Skin of body (tissue), 2 donors: ENCODE measurements around the gene TEKTIP1. TPM values are rescaled to one million over a fixed set of nuclear protein-coding genes. Genes with fewer than 3 reads are reported as not detected.
"Not testable (repeated sequence)": the region's sequence is repeated elsewhere in the genome, so short reads cannot be mapped to it uniquely, and the experiment has no call there.

Source experiments
- DNase-seq: peaks from one replicate; lab custom pipeline; 2025; lab: John Stamatoyannopoulos, UW
- total RNA-seq: library from RNA; depleted of rRNA; stranded (reverse); fragments of >200 nt; gene quantifications from one replicate; pipeline ENCODE4 v1.2.3, GENCODE V29; 2014

Gene TEKTIP1
- total RNA-seq, 1 donor from 2014 or later, result not detected

GRCh38 chr19:3507371-3508120, 31.4 kb upstream of the TEKTIP1 start:
- peak; percentile 4 for DNase-seq

GRCh38 chr19:3508121-3508661, 30.8 kb upstream of the TEKTIP1 start:
- not testable (repeated sequence) for DNase-seq

- no peak for DNase-seq
Observed at GRCh38 chr19:3508771-3509535, 30.0 kb upstream of the TEKTIP1 start.

GRCh38 chr19:3509566-3509989, 29.4 kb upstream of the TEKTIP1 start:
- DNase-seq, result no peak

- DNase-seq, result no peak
Observed at GRCh38 chr19:3510727-3511126, 28.2 kb upstream of the TEKTIP1 start.

DNA sequence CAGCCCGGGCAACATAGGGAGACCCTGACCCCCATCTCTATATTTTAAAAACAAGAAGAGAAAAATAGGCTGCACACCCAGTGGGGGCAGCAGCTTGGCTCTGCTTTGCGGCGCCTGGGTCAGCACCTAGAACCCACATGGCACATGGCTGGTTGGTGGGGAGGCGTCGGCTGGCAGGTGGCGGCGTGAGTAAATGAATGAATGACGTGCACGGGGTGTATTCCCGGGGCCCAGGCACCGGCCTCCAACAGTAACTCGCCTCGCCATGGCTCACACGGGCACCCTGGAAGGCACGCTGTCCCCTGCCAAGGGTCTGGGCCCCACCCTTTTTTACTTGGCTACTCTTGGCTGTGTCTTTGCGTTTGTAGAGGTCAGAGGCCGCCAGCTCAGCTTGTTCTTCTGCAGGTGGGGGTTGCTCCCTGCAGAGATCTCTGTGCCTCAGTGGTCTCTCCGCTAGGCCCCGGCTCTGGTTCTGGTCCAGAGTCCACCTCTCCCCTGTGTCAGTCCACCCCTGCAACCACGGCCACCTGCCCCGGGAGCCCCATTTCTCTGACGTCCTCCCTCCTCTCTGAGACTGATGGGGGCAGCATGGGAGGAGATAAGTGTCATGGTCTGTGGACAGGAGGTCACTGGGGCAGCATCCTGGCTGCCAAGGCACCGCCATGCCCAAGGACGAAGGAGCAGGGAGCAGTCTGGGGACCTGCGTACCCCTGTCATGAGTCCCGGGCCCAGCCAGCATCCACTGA, 27.3 kb upstream of the TEKTIP1 start:
- DNase-seq, result no peak

GRCh38 chr19:3512562-3513228, 26.3 kb upstream of the TEKTIP1 start:
- DNase-seq, result no peak

- no peak for DNase-seq
Observed at GRCh38 chr19:3513229-3514140, 25.5 kb upstream of the TEKTIP1 start.

DNA sequence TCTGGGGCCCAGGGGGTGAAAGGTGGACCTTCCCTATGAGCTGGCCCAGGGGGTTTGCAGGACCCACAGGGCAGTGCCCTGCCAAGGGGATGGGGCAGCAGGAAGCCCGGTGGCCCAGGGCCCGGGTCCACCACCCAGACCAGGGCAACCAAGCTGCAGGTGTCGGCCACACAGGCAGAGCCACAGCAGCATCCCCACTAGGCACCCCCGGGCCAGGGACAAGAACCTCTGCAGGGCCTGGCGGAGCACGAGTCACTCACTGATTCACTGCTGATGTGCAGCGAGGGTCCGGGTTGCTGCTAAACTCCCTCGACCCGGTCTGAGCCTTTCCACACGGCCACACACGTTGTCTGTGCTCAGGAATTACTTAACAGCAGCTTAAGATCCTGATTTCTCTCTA, 24.0 kb upstream of the TEKTIP1 start:
- no peak for DNase-seq

GRCh38 chr19:3515891-3516422, 23.0 kb upstream of the TEKTIP1 start:
- peak; percentile 4 for DNase-seq

DNA sequence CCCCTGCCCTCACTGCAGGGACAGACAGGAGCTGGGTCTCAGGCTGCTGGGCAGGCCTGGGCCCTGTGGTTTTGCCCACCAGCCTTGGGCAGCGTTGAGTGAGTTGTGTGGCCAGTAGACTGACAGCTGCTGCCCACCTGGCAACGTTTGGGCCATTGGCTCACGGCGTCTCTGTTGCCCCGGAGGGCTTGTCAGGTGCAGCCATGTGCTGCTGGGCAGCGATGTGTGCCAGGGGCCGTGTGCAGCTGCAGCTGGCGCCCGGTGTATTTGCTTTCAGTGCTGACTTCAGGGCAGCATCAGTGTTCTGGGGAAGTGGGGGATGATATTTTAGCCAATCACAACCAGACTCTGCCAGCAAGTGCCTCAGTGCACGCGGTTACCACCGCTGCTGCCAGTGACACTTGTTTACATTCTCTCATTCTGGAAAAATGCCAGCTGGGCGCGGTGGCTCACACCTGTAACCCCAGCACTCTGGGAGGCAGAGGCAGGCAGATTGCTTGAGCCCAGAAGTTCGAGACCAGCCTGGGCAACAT, 22.2 kb upstream of the TEKTIP1 start:
- no peak for DNase-seq

DNA sequence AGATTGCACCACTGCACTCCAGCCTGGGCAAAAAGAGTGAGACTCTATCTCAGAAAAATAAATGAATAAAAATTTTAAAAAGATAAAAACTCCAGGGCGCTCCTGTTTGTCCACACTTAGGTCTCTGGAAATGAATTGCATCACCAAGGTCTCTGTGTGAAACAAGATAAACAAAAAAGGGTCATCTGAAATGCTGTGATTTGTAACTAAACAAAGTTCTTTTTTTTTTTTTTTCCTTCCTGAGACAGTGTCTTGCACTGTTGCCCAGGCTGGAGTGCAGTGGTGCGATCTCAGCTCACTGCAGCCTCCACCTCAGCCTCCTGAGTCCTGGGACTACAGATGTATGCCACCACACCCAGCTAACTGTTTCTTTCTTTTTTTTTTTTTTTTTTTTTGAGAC, 21.3 kb upstream of the TEKTIP1 start:
- DNase-seq, result no peak

DNA sequence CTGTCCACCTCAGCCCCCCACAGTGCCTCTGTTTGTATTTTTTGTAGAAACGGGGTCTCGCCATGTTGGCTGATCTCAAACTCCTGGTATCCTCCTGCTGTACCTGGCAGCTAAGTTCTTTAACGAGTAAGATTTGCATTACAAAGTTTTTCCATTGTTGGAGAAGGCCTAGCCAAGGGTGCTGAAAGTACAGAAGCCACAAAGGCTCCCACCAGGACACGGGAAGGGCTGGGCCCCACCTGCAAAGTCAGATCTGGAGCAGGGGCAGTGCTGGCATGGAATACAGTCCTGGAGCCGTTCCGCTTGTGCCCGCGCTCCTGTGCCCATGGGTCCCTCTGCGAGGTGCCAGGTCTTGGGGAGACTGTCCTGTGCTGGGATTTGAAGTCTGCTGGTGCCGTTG, 20.7 kb upstream of the TEKTIP1 start:
- DNase-seq, result no peak

DNA sequence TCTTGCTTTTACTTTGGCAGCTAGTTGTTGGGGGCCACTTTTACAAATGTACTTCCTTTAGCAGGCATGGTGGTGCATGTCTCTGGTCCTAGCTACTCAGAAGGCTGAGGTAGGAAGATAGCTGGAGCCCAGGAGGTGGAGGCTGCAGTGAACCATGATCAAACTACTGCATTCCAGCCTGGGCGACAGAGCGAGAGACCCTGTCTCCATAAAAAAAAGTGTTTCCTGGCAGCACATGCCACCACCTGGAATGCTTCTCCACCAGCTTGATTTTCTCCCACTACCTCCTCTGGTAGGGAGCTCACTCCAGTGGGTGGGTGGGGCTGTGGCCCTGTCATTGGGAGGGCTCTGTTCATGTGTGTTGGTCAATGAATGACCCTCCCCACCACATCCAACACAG, 20.3 kb upstream of the TEKTIP1 start:
- DNase-seq, result no peak

DNA sequence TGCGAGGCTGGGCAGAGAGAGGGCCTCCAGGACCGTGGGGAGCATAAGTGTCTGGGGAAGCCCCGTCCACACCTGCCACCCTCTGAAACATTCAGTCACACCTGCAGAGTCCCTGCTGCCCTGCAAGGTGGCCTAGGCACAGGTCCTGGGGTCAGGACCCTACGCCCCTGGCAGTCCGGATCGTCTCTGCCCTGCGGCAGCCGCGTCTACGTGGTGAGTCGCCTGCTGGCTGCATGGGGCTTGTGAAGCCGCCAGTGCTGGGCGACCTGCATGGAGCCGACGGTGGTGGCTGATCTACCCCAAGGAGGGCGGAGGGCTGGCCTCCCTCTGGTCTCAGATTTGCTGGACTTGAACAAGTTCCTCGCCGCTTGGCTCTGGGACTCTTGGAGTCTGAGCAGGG, 19.8 kb upstream of the TEKTIP1 start:
- no peak for DNase-seq

- DNase-seq, result no peak
Observed at GRCh38 chr19:3520166-3521103, 18.5 kb upstream of the TEKTIP1 start.

GRCh38 chr19:3521104-3521445, 17.9 kb upstream of the TEKTIP1 start:
- no peak for DNase-seq
